ENCODE results near the gene SLC12A8. TPM values are rescaled to one million over a fixed set of nuclear protein-coding genes. Genes with fewer than 3 reads are reported as not detected.

The SLC12A8 gene
- total and polyA plus RNA-seq, 2 experiments from 2014 or later = 6.9 to 15.9 TPM

DNA sequence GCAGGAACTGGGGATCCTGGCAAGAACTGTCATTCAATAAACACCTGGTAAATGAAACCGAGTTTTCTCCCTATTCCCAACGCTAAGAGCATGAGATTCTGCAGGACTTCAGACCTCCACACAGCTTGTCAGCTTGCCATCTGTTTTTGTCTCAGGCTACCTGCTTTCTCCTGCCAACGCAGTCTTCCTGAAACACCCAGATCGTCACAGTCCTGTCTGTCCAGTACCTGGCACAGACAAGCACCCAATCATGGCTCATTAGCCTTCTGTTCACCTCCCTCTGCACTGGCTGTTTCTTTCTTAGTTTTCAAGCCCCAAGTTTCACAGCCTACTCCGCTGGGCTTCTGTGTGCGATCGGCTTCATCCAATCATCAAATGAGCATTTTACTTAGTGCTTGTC is 5.0 kb downstream of the SLC12A8 start:
- H3K4me3 ChIP-seq = no peak overlapping the region
- H3K27ac Mint-ChIP-seq = no peak overlapping the region
- H3K9me3 Mint-ChIP-seq = no peaks in the 10 kb centered on the region

More for the DNA sequence above, 5.0 kb downstream of the SLC12A8 start:
- H3K9me2 ChIP-seq (ENCODE audit: insufficient read depth) = no peaks in the 10 kb centered on the region
- DNase-seq (ENCODE audit: low spot score) (no peak), ATAC-seq (no peak)
- no peaks in the 10 kb centered on the region for H3K4me1 ChIP-seq (ENCODE audit: insufficient read depth)
- no peak overlapping the region for H3K4me2 ChIP-seq
- H3F3A ChIP-seq (replicated peaks; ENCODE audit: low read depth) = no peaks in the 10 kb centered on the region
- Mint-ChIP-seq H3K36me3 (ENCODE audit: low read depth) (no peaks in the 10 kb centered on the region), H3K4me3 (no peak overlapping the region), H3K27me3 (ENCODE audit: insufficient read depth, low read depth, poor library complexity) (peaks cover 5% of the 10 kb centered on the region), H3K4me1 (peaks cover 5% of the 10 kb centered on the region)
- H3K27me3 ChIP-seq (ENCODE audit: insufficient read depth) = 0 out of 2 replicates have a peak, but pooled peaks cover 5% of the 10 kb centered on the region
- no peak overlapping the region for H3K27ac ChIP-seq (ENCODE audit: low read depth)
- no peak overlapping the region for H2AFZ ChIP-seq
- no peaks in the 10 kb centered on the region for H3K36me3 ChIP-seq (ENCODE audit: insufficient read depth)
- no peaks in the 10 kb centered on the region for H4K20me1 ChIP-seq (replicated peaks; ENCODE audit: insufficient read depth)
- no peaks in the 10 kb centered on the region for H3K79me2 ChIP-seq (replicated peaks; ENCODE audit: insufficient read depth)
- TF ChIP-seq CREB1 (CRISPR knock-in tag; IDR thresholded peaks at IDR 0.05; ENCODE audit: low read depth) = no peak
- TF ChIP-seq ZNF114 (CRISPR knock-in tag; IDR thresholded peaks at IDR 0.05) = no peak
- no peak for TF ChIP-seq JUNB (IDR thresholded peaks at IDR 0.05; ENCODE audit: unreplicated experiment)
- TF ChIP-seq, protein P1, sequence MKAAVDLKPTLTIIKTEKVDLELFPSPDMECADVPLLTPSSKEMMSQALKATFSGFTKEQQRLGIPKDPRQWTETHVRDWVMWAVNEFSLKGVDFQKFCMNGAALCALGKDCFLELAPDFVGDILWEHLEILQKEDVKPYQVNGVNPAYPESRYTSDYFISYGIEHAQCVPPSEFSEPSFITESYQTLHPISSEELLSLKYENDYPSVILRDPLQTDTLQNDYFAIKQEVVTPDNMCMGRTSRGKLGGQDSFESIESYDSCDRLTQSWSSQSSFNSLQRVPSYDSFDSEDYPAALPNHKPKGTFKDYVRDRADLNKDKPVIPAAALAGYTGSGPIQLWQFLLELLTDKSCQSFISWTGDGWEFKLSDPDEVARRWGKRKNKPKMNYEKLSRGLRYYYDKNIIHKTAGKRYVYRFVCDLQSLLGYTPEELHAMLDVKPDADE (IDR thresholded peaks at IDR 0.05) = no peak
- no peak for TF ChIP-seq EZH2phosphoT487 (IDR thresholded peaks at IDR 0.05; ENCODE audit: unreplicated experiment)
- TF ChIP-seq, protein P2, sequence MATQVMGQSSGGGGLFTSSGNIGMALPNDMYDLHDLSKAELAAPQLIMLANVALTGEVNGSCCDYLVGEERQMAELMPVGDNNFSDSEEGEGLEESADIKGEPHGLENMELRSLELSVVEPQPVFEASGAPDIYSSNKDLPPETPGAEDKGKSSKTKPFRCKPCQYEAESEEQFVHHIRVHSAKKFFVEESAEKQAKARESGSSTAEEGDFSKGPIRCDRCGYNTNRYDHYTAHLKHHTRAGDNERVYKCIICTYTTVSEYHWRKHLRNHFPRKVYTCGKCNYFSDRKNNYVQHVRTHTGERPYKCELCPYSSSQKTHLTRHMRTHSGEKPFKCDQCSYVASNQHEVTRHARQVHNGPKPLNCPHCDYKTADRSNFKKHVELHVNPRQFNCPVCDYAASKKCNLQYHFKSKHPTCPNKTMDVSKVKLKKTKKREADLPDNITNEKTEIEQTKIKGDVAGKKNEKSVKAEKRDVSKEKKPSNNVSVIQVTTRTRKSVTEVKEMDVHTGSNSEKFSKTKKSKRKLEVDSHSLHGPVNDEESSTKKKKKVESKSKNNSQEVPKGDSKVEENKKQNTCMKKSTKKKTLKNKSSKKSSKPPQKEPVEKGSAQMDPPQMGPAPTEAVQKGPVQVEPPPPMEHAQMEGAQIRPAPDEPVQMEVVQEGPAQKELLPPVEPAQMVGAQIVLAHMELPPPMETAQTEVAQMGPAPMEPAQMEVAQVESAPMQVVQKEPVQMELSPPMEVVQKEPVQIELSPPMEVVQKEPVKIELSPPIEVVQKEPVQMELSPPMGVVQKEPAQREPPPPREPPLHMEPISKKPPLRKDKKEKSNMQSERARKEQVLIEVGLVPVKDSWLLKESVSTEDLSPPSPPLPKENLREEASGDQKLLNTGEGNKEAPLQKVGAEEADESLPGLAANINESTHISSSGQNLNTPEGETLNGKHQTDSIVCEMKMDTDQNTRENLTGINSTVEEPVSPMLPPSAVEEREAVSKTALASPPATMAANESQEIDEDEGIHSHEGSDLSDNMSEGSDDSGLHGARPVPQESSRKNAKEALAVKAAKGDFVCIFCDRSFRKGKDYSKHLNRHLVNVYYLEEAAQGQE (IDR thresholded peaks at IDR 0.05; ENCODE audit: unreplicated experiment) = no peak
- no peak for TF ChIP-seq EZH2 (IDR thresholded peaks at IDR 0.05; ENCODE audit: low read depth, unreplicated experiment)
- no peak for TF ChIP-seq ZNF331 (CRISPR knock-in tag; IDR thresholded peaks at IDR 0.05; ENCODE audit: low read depth)
- no peak for TF ChIP-seq POLR2AphosphoS5 (IDR thresholded peaks at IDR 0.05; ENCODE audit: low read depth)
- no peak for TF ChIP-seq STAT1 (IDR thresholded peaks at IDR 0.05; ENCODE audit: unreplicated experiment)
- TF ChIP-seq, protein P3, sequence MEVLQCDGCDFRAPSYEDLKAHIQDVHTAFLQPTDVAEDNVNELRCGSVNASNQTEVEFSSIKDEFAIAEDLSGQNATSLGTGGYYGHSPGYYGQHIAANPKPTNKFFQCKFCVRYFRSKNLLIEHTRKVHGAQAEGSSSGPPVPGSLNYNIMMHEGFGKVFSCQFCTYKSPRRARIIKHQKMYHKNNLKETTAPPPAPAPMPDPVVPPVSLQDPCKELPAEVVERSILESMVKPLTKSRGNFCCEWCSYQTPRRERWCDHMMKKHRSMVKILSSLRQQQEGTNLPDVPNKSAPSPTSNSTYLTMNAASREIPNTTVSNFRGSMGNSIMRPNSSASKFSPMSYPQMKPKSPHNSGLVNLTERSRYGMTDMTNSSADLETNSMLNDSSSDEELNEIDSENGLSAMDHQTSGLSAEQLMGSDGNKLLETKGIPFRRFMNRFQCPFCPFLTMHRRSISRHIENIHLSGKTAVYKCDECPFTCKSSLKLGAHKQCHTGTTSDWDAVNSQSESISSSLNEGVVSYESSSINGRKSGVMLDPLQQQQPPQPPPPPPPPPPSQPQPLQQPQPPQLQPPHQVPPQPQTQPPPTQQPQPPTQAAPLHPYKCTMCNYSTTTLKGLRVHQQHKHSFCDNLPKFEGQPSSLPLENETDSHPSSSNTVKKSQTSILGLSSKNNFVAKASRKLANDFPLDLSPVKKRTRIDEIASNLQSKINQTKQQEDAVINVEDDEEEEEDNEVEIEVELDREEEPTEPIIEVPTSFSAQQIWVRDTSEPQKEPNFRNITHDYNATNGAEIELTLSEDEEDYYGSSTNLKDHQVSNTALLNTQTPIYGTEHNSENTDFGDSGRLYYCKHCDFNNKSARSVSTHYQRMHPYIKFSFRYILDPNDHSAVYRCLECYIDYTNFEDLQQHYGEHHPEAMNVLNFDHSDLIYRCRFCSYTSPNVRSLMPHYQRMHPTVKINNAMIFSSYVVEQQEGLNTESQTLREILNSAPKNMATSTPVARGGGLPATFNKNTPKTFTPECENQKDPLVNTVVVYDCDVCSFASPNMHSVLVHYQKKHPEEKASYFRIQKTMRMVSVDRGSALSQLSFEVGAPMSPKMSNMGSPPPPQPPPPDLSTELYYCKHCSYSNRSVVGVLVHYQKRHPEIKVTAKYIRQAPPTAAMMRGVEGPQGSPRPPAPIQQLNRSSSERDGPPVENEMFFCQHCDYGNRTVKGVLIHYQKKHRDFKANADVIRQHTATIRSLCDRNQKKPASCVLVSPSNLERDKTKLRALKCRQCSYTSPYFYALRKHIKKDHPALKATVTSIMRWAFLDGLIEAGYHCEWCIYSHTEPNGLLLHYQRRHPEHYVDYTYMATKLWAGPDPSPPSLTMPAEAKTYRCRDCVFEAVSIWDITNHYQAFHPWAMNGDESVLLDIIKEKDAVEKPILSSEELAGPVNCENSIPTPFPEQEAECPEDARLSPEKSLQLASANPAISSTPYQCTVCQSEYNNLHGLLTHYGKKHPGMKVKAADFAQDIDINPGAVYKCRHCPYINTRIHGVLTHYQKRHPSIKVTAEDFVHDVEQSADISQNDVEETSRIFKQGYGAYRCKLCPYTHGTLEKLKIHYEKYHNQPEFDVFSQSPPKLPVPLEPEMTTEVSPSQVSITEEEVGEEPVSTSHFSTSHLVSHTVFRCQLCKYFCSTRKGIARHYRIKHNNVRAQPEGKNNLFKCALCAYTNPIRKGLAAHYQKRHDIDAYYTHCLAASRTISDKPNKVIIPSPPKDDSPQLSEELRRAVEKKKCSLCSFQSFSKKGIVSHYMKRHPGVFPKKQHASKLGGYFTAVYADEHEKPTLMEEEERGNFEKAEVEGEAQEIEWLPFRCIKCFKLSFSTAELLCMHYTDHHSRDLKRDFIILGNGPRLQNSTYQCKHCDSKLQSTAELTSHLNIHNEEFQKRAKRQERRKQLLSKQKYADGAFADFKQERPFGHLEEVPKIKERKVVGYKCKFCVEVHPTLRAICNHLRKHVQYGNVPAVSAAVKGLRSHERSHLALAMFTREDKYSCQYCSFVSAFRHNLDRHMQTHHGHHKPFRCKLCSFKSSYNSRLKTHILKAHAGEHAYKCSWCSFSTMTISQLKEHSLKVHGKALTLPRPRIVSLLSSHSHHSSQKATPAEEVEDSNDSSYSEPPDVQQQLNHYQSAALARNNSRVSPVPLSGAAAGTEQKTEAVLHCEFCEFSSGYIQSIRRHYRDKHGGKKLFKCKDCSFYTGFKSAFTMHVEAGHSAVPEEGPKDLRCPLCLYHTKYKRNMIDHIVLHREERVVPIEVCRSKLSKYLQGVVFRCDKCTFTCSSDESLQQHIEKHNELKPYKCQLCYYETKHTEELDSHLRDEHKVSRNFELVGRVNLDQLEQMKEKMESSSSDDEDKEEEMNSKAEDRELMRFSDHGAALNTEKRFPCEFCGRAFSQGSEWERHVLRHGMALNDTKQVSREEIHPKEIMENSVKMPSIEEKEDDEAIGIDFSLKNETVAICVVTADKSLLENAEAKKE (CRISPR knock-in tag; IDR thresholded peaks at IDR 0.05) = no peak
